ENCODE results near the gene NFYC. TPM values are rescaled to one million over a fixed set of nuclear protein-coding genes. Genes with fewer than 3 reads are reported as not detected.
A peak's percentile ranks its signal among the peaks of the same experiment; 100 is the strongest.

Gene NFYC
- total RNA-seq, 1 donor from 2014 or later, result 56.0 TPM

DNA sequence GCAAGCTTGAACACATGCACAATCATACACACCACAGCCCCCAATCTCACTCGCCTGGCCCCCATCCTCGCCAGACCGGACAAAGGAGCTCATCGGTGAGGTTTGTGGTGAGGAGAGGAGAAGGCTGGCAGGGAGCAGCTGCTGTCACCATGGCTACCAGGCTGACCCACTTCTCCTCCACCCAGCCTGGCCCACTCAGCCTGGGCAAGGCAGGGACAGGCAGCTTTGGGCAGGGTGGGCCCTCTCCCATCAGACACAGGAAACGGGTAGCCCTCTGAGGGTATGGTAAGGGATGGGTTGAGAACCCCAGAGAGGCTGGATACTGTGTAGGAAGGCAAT lies 41.9 kb upstream of the NFYC start:
- no peaks in the 10 kb centered on the region for H3K27me3 ChIP-seq
- no peaks in the 10 kb centered on the region for H3K4me1 ChIP-seq
- H3K36me3 ChIP-seq, result no peaks in the 10 kb centered on the region
- TF ChIP-seq, protein P1, sequence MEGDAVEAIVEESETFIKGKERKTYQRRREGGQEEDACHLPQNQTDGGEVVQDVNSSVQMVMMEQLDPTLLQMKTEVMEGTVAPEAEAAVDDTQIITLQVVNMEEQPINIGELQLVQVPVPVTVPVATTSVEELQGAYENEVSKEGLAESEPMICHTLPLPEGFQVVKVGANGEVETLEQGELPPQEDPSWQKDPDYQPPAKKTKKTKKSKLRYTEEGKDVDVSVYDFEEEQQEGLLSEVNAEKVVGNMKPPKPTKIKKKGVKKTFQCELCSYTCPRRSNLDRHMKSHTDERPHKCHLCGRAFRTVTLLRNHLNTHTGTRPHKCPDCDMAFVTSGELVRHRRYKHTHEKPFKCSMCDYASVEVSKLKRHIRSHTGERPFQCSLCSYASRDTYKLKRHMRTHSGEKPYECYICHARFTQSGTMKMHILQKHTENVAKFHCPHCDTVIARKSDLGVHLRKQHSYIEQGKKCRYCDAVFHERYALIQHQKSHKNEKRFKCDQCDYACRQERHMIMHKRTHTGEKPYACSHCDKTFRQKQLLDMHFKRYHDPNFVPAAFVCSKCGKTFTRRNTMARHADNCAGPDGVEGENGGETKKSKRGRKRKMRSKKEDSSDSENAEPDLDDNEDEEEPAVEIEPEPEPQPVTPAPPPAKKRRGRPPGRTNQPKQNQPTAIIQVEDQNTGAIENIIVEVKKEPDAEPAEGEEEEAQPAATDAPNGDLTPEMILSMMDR (IDR thresholded peaks at IDR 0.05), result no peak
- H3K27ac ChIP-seq, result no peak overlapping the region
- intact Hi-C loops (cut with DNase I), result no loop called here
- ATAC-seq (no peak), DNase-seq (no peak)
- no peaks in the 10 kb centered on the region for H3K9me3 ChIP-seq
- H3K4me3 ChIP-seq, result no peak overlapping the region

GRCh38 chr1:40650075-40650474 lies 41.4 kb upstream of the NFYC start:
- Histone ChIP-seq H3K4me1 (no peaks in the 10 kb centered on the region), H3K36me3 (no peaks in the 10 kb centered on the region), H3K4me3 (no peak overlapping the region), H3K9me3 (no peaks in the 10 kb centered on the region), H3K27ac (no peak overlapping the region), H3K27me3 (no peaks in the 10 kb centered on the region)
- DNase-seq (no peak), ATAC-seq (peak; percentile 42)
- intact Hi-C loops (cut with DNase I), result no loop called here
- TF ChIP-seq, protein P1 (IDR thresholded peaks at IDR 0.05), result no peak

DNA sequence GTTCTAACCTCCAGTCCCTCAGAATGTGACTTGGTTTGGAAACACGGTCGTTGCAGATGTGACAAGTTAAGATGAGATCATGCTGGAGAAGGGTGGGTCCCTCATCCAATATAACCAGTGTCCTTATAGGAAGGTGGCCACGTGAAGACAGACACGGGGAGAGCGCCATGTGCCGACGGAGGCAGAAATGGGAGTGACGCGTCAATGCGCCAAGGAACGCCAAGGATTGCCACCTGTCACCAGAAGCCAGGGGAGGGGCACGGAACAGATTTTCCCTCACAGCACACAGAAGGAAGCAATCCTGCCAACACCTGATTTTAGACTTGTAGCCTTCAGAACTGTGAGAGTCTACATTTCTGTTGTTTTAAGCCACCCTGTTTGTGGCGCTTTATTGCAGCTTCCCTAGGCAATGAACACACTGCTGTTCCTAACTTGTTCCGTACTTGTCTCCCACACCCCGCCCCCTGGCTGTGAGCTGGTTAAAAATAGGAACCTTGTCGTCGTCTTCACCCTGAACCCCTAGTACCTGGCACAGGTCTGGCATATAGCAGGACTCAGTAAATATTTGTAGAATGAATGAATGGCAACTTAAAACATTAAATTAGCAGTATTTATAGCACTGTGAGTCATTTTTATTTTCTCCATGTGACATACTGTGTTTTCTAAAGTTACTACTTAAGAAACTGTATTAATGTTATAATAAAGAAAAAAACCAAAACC lies 40.2 kb upstream of the NFYC start:
- ATAC-seq (no peak), DNase-seq (no peak)
- Histone ChIP-seq H3K27ac (no peak overlapping the region), H3K9me3 (no peaks in the 10 kb centered on the region), H3K4me3 (no peak overlapping the region), H3K4me1 (no peaks in the 10 kb centered on the region), H3K27me3 (no peaks in the 10 kb centered on the region), H3K36me3 (no peaks in the 10 kb centered on the region)
- TF ChIP-seq, protein P1 (IDR thresholded peaks at IDR 0.05), result no peak
- intact Hi-C loops (cut with DNase I), result no loop called here

- intact Hi-C loops (cut with DNase I), result no loop called here
- H3K4me3 ChIP-seq, result no peak overlapping the region
- no peaks in the 10 kb centered on the region for H3K4me1 ChIP-seq
- H3K27me3 ChIP-seq, result no peaks in the 10 kb centered on the region
- no peak for DNase-seq
- TF ChIP-seq, protein P1 (IDR thresholded peaks at IDR 0.05), result no peak
- no peak for ATAC-seq
- no peaks in the 10 kb centered on the region for H3K36me3 ChIP-seq
- no peaks in the 10 kb centered on the region for H3K9me3 ChIP-seq
- H3K27ac ChIP-seq, result no peak overlapping the region
Observed at GRCh38 chr1:40652468-40652867, 39.0 kb upstream of the NFYC start.

- no peak overlapping the region for H3K27ac ChIP-seq
- H3K36me3 ChIP-seq, result no peaks in the 10 kb centered on the region
- no peaks in the 10 kb centered on the region for H3K9me3 ChIP-seq
- intact Hi-C loops (cut with DNase I), result no loop called here
- no peaks in the 10 kb centered on the region for H3K27me3 ChIP-seq
- H3K4me3 ChIP-seq, result no peak overlapping the region
- no peaks in the 10 kb centered on the region for H3K4me1 ChIP-seq
- DNase-seq (no peak), ATAC-seq (no peak)
- TF ChIP-seq, protein P1 (IDR thresholded peaks at IDR 0.05), result no peak
Observed at GRCh38 chr1:40652979-40653378, 38.5 kb upstream of the NFYC start.

All from upper lobe of right lung (tissue), 1 donor.